ENCODE data around the gene DCLRE1C. TPM values are rescaled to one million over a fixed set of nuclear protein-coding genes. Genes with fewer than 3 reads are reported as not detected.

The DCLRE1C gene
- total and polyA plus RNA-seq, 7 donors = 2.1 to 4.6 (median 2.8) TPM

DNA sequence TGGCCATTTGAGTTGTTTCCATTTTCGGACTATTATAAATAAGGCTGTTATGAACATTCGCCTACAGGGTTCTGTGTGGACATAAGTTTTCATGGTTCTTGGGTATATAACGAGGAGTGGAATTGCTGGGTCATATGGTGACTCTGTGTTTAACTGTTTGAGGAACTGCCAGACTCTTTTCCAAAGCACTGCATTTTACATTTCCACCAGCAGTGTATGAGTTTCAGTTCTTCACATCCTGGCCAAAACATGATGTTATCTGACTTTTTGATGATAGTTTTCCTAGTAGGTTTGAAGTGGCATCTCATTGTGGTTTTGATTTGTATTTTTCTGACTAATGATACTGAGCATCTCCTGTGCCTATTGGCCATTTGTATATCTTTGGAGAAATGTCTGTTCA is 69.8 kb downstream of the DCLRE1C start:
- TF ChIP-seq, protein P1, sequence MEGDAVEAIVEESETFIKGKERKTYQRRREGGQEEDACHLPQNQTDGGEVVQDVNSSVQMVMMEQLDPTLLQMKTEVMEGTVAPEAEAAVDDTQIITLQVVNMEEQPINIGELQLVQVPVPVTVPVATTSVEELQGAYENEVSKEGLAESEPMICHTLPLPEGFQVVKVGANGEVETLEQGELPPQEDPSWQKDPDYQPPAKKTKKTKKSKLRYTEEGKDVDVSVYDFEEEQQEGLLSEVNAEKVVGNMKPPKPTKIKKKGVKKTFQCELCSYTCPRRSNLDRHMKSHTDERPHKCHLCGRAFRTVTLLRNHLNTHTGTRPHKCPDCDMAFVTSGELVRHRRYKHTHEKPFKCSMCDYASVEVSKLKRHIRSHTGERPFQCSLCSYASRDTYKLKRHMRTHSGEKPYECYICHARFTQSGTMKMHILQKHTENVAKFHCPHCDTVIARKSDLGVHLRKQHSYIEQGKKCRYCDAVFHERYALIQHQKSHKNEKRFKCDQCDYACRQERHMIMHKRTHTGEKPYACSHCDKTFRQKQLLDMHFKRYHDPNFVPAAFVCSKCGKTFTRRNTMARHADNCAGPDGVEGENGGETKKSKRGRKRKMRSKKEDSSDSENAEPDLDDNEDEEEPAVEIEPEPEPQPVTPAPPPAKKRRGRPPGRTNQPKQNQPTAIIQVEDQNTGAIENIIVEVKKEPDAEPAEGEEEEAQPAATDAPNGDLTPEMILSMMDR (IDR thresholded peaks at IDR 0.05) = no peak
- 94 to 96% (median 95%) methylated on average over 3 of the region's 3 CpGs for WGBS, 3 donors
- intact Hi-C loops (cut with DNase I) = loop anchor here in 1 of 2 donors (5.0 kb wide), 1 partner anchor 68 kb away; the partner anchor contains the start of gene DCLRE1C

DNA sequence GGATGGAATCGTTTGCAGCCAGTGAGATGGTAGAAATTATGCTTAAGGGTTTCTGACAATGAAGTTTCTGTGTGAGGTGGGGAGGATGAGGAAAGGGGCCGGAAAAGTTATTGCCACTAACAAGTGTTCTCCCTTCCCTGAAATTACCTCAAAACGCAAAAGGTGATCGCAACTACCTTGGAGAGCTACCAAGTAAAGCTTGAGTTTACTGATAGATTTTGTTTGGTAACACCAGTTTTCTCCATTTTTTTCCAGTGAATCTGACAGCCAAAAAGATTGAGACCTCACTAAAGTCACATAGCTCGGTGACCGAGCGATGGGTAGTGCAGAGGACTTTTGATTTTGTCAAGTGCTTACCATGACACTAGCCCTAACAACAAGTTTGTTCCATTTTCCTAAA is 73.7 kb downstream of the DCLRE1C start:
- WGBS, 3 donors = 45 to 54% (median 52%) methylated on average over 7 of the region's 7 CpGs
- TF ChIP-seq, protein P1 (IDR thresholded peaks at IDR 0.05) = no peak
- Histone ChIP-seq H3K27me3 (ENCODE audit: insufficient read depth in 3 of 3, low read length in 2 of 3) (no peaks in the 10 kb centered on the region), H3K9me3 (no peaks in the 10 kb centered on the region), H3K4me3 (peak overlapping the region; percentile 88), H3K4me1 (peaks cover 38% of the 10 kb centered on the region), H3K27ac (no peak overlapping the region), H3K36me3 (ENCODE audit: insufficient read depth in 1 of 2, low read depth in 1 of 2) (no peaks in the 10 kb centered on the region)
- intact Hi-C loops (cut with DNase I) = loop anchor here in 1 of 2 donors (5.0 kb wide), 1 partner anchor 72 kb away; the partner anchor contains the start of gene DCLRE1C
- ATAC-seq = no peak
- DNase-seq = no peak

More for the DNA sequence above, 69.8 kb downstream of the DCLRE1C start:
- DNase-seq (no peak), ATAC-seq (no peak)
- no peak overlapping the region for H3K4me3 ChIP-seq
- no peaks in the 10 kb centered on the region for H3K9me3 ChIP-seq
- H3K4me1 ChIP-seq = peaks cover 18% of the 10 kb centered on the region
- H3K27me3 ChIP-seq (ENCODE audit: insufficient read depth in 3 of 3, low read length in 2 of 3) = no peaks in the 10 kb centered on the region
- no peaks in the 10 kb centered on the region for H3K36me3 ChIP-seq (ENCODE audit: insufficient read depth in 1 of 2, low read depth in 1 of 2)
- H3K27ac ChIP-seq = no peak overlapping the region

DNA sequence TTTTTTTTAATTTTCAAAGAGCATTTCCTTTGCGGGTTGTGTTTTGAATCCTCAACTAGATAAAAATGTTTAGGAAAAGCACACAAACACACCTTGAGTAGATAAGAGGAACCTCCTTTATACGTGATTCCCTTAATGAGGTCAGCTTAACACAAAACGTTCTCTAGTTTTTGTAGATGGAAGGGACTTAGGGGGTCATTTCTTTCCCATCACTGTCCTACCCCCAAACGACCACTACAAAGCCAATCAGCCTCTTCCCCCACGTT is 74.0 kb downstream of the DCLRE1C start:
- Histone ChIP-seq H3K27me3 (ENCODE audit: insufficient read depth in 3 of 3, low read length in 2 of 3) (no peaks in the 10 kb centered on the region), H3K36me3 (ENCODE audit: insufficient read depth in 1 of 2, low read depth in 1 of 2) (no peaks in the 10 kb centered on the region), H3K27ac (peak overlapping the region; percentile 99), H3K4me3 (peak overlapping the region; percentile 88), H3K9me3 (no peaks in the 10 kb centered on the region), H3K4me1 (peaks cover 38% of the 10 kb centered on the region)
- intact Hi-C loops (cut with DNase I) = loop anchor here (5.0 kb wide), 1 partner anchor 72 kb away; the partner anchor contains the start of gene DCLRE1C (in 2 of the 2)
- DNase-seq = no peak
- TF ChIP-seq, protein P1 (IDR thresholded peaks at IDR 0.05) = no peak
- ATAC-seq = no peak
- 3 to 7% (median 3%) methylated on average over 5 of the region's 5 CpGs for WGBS, 3 donors

DNA sequence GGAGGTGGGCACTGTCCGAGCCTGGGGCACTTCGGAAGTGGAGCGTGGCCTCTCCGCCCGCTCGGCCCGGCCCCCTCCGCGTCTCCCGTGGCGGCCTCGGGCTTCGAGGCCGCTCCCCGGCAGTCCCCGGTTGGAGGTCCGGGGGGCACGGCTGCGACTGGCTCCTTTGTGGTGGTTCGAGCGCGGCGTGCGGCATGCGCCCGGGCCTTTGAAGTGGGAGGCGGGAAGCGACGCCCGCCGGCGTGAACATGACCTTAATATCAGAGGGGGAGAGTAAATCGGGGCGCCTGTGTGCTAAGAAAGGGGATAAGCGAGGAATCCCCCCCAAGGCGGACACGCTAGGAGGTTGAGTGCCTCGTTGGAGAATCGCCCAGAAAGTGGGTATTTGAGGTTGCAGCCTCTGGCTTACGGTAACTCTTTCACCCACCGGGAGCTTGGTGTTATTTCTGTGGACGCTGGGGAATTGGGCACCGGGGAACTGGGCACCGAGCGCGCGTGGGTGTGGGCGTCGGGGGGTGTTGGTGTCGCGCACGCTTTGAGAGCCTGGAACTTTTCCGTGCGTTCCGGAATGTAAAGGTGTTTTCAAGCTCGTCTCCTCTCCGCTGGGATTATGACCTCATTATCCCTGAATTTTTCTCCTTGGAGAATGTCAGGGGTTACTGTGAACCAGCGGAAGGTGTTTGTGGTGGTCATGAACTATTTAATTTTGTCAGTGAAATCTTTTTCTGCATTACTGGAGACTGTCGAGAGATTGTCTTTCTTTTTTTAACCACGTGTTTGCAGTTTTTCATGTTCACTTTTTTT is 74.6 kb downstream of the DCLRE1C start:
- Histone ChIP-seq H3K4me1 (peaks cover 38% of the 10 kb centered on the region), H3K27me3 (ENCODE audit: insufficient read depth in 3 of 3, low read length in 2 of 3) (no peaks in the 10 kb centered on the region), H3K36me3 (ENCODE audit: insufficient read depth in 1 of 2, low read depth in 1 of 2) (no peaks in the 10 kb centered on the region), H3K4me3 (peak overlapping the region; percentile 88), H3K27ac (peak overlapping the region; percentile 99), H3K9me3 (no peaks in the 10 kb centered on the region)
- no peak for DNase-seq
- 0% methylated on average over 46 to 60 of the region's 60 CpGs for WGBS, 3 donors
- intact Hi-C loops (cut with DNase I) = loop anchor here in 1 of 2 donors (5.0 kb wide), 1 partner anchor 73 kb away; the partner anchor contains the start of gene DCLRE1C
- TF ChIP-seq, protein P1 (IDR thresholded peaks at IDR 0.05) = no peak
- no peak for ATAC-seq
